ENCODE results near the gene POC1A.
A peak's percentile ranks its signal among the peaks of the same experiment; 100 is the strongest.

POC1A gene

DNA sequence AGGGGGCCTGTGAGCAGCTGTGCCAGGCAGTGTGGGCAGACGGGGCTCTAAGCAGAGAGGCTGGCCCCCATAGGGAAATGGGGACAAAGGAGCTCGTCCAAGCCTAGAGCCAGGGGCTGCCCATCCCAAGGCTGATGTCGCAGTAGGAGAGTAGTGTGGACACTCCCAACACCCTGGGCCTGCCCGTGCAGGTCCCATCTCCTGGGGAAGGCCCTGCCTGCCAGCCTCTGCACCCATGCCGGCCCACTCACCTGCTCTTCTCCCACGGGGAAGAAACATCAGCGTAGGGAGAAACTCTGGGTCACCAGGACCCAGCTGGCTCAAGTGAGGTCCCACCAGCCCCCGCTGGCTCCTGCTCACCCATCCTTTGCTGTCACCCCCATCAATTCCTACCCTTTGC is 87.2 kb downstream of the POC1A start:
- DNase-seq (ENCODE audit: low spot score) = no peak

DNA sequence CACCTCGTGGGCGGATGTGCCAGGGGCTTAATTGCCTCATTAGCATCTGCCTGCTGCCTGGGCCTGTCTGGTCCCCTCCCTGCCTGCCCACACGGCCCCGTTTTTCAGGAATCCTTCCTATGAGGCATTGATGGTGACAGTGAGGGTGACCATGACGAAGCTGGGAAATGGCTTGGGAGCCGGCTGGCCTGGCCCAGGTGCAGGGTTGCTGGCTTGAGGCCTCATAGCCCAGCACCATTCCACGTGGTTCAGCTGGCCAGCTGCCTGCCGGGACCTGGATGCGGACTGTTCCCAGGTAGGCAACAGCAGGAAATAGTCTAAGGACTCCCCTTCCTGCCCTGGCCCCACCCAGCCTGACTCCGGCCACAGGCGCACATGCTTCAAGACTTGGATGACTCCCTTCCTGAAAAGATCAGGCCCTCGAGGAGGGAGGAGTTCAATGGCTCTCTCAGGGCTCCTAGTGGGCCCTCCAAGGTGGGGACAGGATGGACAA is 88.9 kb downstream of the POC1A start:
- no peak for DNase-seq (ENCODE audit: low spot score)

DNA sequence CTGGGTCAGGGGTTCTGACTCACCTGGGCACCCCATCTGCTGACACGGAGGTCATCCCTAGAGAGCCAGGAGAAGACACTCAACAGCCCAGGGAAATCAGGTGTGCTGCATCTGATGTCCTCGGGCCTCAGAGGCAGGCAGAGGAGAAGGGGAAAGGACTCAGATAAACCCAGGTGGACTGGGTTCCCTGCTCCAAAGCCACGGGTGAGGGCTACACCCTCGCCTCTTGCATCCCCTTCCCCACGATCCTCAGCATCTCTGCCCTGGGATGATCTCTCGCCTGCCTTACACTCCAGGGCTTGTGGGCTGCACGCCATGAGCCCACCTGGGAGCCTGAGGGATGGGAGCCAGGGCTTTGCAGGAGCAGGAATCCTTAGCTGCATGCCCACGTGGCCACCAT is 89.7 kb downstream of the POC1A start:
- no peak for DNase-seq (ENCODE audit: low spot score)

DNA sequence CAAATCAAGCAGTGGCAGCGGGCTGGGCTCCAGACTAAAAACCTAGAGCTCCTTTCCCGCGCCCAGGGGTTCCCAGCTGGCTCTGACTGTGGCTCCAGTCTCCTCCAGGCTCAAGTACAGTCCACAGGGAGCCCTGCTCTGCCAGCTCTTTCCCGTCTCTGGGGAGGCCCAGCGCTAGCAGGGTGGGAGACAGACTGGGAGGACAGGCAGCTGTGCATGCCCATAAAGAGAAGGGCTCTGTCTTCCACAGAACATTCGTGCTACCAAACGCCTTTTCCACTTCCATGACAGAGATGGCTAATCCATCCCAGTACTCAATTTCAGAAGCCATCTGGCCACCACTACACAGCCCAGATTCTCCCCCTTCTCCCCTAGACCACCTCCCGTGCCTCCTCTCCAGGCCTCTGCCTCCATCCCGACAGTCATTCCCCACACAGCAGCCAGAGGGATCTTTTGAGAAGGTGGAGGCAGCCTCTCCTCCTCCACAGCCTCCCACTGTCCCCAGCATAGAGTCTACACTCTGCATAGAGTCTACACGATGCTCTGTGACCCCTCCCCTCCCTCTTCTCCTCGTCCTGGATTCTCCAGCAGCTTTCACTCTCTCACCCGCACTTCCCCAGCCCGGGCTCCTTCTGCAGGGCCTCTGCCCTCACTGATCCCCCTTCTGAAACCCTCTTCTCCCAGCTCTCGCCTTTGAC is 91.0 kb downstream of the POC1A start:
- no peak for DNase-seq (ENCODE audit: low spot score)

DNA sequence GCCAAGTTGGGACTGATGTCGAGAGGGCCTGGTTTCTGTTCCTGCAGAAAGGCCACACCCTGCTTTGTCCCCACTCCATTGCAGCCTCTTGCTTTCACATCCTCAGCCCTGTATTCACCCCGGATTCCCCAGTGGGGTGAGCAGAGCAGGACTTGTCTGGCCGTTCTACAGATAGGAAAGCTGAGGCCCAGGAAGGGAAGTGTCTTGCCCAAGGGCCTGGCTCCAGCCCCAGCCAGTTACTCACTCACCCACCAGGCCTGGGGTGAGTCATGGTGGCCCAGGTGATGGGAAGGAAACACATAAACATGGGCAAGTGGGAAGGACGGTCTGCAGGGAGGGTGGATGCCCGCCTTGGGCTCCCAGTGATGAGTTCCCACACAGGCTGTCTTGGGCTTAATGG is 91.7 kb downstream of the POC1A start:
- DNase-seq (ENCODE audit: low spot score) = no peak

DNA sequence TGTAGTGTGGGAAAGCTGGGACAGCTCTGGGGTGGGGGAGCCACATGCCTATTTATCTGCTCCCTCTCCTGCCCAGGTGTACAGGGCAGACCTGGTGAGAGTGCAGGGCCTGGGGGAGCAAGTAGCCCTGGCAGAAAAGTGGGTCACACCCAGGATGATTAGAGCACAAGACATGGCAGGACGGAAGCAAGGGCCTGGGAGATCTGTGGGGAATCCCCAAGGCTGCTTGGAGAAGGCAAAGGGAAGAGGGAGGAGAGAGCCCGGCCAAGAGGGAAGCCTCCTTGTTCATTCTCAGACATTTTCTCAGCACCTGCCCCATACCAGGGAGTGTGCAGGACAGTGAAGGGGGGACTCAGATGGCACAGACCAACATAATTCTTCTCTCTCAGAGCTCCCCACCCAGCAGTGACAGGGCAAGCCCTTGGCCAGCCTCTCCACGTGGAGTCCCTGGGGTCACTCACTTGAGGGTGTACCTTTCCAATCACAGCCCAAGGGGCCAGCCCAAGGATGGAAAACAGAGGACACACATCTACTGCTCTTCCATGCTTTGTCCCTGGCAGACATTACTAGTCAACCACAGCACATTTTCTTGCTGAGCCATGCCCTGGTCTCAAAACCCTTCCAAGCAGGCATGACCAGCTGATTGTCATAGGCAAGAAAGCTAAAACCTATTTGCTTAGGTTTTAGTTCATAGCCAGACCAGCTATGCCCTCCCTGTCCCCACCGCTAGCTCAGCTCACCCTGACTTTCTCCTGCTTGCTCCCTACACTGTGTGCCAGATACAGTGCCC is 92.9 kb downstream of the POC1A start:
- DNase-seq (ENCODE audit: low spot score) = no peak

DNA sequence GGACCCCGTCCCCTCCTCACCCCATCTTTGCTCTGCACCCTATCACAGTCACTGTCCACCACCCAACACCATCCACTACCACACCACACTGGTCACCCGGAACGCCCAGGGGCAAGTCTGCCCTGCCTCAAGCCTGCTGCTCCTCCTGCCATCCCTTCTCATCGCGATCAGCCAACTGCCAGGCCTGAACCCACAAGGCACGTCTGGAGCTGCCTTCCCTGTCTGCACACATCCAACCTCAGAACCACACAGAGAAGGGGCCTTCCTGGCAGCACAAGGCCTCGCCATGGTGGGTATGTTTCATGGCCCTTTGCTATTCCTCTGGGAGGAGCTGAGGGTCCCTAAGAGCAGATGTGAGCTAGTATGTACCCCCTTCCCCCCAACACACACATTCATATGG is 94.4 kb downstream of the POC1A start:
- DNase-seq (ENCODE audit: low spot score) = no peak

DNA sequence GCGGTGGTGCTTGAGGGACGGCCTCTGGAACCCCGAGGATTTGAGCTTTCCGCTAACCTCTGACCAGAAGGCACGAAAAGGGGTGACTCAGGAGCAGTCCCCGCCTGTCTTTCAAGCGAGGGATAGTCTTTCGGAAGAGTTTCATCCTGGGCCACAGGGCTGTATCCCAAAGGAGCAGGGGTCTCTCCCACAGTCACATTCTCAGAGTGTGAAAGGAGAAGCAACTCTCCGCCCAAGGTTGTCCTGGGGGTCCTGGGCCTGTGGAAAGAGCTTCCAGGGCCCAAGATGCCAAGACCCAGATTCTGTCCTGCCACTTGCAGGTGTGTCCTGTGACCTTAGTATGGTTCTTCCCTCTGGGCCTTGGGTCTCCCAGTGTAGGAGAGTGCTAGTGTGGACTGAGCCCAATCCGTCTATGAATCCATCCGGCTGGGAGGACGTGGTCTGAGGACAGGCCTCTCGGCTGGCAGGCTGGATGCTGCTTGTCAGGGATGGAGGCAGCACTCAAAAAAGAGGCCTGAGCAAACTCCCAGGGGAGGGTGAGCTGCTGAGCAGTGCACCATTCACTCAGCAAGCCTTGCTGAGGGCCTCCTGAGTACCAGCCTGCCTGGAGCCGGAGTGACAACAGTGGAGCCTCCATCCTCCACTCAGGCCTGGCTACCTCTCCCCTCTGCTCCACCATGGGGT is 96.3 kb downstream of the POC1A start:
- DNase-seq (ENCODE audit: low spot score) = no peak

DNA sequence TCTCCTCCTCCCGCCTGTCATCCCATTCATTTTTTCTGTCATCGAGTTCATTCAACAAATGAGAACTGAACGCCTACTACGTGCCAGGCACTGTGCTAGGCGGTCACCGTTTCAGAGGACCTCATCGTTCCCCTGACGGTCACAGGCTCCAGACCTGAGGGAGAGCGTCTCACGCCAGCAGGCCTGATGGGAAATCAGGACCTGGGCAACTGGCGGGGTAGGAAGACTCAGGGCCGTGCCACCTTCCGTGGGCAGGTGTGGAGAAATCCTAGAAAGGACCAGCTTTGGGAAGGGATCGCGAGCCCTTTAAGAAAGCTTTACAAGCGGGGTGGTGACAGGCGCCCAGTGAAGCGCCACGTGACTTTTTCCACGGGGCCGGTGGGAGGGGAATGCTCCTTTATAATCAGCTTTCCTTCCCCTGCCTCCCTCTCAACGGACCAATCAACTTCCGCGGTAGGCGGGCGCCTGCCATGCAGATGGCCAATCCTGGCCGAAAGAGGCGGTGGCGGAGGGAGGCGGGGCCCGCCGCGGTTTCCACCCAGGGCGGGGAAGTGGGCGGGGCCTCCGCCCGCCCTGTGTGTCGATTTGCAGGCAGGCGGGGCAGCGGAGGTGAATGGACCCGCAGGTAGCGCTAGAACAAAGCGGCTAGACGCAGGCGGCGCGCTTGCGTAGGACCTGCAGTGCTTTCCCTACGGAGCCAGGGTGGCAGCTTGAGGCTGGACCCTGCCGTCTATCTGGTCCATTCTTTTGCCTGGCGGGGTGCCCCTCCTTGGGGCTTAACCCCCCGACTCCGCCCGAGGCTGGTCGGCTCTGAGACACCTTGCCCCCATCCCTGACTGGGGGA is 97.0 kb downstream of the POC1A start:
- DNase-seq (ENCODE audit: low spot score) = peak; percentile 99

DNA sequence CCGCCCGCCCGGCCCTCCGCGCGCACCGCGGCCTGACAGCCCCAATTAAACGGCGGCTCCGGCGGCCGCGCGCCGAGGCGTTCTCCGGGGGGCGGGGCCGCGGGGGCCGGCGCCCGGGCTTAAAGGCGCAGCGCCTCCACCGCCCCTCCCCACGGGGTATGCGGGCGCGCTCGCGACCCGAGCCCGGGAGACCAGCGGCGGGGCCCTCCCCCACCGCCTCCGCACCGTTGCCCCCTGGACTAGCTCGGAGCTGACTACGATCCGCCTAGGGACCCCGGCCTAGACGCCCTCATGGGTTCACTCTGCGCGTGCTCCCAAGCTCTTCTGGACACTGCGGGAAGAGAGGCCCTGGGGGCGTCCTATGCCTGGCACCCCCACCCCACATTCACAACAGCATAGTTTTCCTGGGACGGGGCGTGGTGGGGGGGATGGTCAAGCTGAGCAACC is 97.7 kb downstream of the POC1A start, which contains the start of gene DUSP7:
TSS of gene DUSP7 (minus strand) at position 51 of the 447 bp plus-strand sequence. CDS start 205 bp downstream, outside the sequence.
- peak; percentile 67 for DNase-seq (ENCODE audit: low spot score)

DNA sequence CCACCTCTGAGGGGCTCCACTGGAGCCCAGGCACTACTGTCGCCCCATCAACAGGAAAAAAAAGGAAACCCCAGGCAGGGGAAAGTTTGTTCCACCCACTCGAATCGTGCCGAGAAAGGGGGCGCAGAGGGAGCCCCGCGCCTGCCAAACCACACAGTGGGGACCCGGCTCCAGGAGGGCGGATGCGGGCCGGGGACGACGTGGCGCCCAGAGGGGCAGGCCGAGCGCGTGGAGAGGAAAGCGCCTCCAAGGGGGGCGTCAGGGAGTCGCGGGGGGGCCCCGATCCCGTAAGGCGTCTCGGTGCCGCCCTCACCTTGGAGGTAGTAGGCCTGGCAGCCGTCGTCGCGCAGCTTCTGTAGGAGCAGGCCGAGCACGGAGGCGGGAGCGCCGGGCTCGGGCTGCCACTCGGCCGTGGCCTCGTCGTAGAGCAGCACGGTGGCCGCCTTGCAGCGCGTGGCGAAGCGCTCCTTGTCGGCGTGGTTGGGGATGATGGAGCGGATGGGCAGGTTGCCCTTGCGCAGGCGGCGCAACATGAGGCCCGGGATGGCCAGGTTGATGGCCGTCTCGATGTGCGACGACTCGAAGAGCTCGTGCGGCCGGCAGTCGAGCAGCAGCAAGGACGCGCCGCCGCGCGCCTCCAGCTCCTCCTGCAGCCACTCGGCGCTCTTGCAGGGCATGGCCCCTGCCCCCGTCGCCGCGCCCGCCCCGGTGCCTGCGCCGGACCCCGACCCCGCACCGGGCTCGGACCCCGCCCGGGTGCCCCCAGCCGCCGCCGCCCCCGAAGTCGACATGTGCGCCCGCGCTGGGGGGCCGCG is 98.5 kb downstream of the POC1A start:
- peak; percentile 10 for DNase-seq (ENCODE audit: low spot score)

DNA sequence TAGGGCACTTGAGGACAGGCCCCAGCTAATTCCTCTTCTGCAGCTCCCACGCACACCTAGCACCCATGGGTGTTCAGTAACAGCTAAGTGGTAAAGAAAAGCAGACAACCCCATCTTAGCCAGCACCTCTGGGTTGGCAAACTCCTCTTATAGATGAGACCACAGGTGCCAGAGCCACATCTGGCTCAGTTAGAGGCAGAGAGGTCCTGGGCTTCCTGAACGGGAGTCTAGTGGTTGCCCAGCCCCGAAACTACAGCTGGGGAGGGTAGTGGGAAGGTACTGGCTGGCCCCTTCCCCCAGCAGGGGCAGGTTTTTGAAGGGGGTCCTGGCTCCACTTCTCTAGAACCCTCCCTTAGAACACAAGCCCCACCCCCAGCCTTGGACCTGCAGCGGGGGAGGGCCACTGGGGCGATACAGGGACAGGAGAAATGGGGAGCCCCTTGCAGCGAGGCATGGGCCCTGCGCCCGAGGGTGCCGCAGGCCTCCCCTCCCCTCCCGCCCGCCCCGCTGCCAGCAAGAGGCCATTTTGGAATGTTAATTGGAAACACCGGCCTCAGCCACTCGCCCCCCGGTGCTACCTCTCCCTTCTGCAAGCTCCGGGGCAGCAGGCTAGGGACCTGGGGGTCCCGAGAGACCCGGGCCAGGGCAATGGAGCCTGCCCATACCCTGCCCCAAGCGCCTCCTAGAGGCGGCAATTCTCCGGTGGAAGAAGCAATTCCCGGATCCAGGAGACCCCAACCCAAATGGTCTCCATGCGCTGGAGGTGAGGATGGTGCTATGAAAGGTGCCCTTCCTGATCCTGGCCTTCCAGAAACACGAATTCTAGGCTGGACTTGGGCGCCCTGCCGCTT is 99.3 kb downstream of the POC1A start:
- no peak for DNase-seq (ENCODE audit: low spot score)

DNA sequence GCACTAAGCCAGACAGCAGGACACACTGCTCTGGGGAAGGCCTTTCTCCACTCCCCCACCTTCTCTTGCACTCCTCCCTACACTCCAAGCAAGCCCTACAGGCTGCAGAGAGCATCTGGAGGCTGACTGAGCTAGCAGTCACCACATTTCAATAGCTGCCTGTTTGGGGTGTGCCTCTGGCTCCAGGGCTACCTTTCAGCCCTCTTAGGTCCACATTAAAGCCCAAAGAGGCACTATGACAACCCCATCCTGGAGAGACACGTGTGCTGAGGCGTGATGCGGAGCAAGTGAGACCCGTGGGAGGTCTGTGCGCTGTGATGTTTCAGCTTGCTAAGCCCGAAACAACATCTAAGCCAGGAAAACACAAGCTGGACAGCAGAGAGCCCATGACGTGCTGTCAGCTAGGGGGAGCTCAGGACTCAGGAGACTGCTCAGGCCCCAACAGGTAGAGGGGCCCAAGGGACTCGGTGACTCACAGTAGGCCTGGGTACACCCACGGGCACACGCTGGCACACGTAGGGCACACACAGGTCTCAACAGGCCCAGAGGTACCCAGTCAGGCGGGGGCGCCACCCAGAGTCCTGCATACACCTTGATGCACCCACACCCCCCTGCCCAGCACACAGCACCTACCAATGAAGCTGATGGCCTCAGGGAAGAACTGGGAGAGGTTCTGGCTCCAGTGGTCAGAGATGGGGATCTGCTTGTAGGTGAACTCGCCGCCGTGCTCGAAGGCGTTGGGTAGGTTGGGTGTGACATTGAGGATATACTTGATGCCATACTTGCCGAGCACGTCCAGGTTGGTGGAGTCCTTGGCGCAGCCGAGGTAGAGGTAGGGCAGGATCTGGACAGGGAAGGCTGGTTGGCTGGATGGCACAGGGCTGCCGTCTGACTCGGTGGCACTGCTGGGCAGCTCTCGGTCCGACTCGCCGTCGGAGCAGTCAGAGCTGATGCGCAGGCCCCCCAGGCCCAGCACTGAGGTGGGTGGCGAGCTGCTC is 100.6 kb downstream of the POC1A start:
- DNase-seq (ENCODE audit: low spot score) = no peak

DNA sequence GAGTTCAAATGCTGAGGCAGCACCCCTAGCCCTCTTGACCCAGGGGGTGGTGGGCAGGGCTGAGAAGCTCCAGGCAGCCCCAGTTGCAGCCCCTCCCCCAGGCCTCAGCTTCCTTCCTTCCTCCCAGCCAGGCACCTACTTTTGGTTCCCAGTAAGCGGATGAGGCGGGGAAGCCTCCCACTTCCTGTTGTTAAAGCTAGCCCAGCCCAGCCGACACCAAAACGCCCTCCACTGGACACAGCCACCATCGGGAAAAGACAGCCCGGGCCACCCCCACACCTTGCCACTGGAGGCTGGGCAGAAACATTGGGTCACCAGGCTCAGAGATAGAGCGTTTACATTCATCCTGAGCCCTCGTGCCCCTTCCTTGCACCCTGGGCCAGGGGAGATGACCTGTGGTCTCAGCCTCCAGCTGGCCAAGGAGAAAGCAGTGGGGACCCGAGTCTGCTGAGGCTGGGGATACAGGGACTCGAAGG is 101.4 kb downstream of the POC1A start:
- peak; percentile 17 for DNase-seq (ENCODE audit: low spot score)

DNA sequence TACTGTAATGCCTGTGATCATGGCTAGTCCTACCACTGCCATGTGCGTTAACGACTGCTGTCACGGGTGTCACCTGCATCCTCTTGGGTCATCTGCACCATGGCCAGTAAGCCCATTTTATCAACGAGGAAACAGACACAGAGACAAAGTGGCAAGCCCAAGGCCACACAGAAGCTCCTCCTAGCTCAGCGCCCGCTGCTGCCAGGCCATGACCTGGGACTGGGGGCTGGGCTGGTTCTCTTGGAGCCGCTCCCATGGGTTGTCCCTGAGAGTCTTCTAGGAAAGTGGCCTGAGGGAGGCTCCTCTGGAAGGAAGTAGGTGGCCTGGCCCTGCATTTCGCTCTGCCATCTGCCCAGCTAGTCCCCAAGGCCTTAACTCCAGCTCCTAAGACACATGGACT is 102.8 kb downstream of the POC1A start:
- DNase-seq (ENCODE audit: low spot score) = no peak

DNA sequence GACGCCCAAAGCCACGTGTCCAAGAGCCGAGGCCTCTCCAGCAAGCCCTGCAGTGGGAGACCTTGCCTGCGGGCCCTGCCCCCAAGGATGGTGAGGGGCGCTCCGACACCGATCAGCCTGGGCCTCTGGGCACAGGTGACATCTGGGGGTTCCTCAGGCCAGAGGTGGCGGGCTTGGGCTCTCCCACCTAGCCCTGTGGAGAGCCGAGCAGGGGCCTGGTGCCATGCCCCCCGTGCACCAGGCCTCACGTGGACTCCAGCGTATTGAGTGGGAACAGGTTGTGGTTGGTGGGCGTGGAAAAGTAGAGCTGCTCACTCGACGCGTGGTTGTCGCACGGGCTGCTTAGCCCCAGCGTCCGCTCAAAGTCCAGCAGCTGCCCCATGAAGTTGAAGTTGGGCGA is 103.7 kb downstream of the POC1A start:
- no peak for DNase-seq (ENCODE audit: low spot score)

DNA sequence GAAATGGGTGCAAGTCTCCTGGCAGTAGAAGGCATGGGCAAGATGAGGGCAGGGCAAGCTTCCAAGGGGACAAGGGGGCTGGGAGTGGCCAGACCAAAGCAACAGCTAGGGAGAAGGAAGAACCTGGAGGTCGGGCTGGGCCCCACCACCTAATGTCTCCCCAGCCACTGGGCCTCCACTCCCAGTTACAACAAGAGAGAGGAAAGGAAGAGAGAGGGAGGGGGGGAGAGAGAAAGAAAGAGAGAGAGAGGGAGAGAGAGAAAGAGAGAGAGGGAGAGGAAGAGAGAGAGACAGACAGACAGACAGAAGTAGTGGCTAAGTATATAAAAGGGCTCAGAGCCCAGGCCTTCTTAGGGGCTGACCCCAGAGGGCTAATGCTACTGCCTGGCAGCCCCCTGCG is 104.7 kb downstream of the POC1A start:
- no peak for DNase-seq (ENCODE audit: low spot score)

DNA sequence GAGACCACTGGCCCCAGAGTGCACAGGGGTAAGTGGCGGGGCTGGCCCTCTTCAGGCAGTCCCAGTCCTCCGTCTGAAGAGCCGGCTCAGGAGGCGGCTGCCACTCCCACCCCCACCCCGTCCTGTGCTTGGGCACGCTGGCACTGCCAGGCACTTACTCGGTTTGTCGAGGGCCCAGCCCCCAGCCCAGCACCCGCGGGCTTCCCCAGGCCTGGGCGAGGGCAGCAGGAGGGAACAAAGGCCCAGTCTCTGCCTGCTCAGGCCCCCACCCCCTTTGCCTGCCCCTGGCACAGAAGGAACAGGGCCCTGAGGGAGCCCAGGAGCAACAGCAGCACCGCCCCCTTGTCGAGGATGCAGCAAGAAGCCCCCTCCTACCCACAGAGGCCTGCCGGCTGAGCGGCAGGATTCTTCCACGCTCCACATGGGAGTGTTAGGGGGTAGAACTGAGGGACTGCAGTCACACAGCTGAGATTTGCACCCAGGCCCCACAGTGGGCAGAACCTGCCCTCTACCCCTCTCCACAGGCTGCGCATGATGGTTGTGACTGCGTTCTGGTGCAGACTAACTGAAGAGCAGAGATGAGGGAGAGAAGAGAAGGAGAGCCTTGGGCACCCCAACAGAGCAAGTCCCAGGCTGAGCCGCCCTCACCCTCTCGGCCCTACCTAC is 106.8 kb downstream of the POC1A start:
- DNase-seq (ENCODE audit: low spot score) = no peak

Measured in hematopoietic multipotent progenitor cell treated with erythropoietin and hydrocortisone succinate and interleukin-3 and kit ligand, for 17 days (in vitro differentiated cells).